GM19455 (cell line): Measurements from ENCODE around the gene GRID1.

Experiments
- ATAC-seq: cut with Tn5 transposase; IDR thresholded peaks from one replicate; pipeline ENCODE4 v1.9.1; 2021; ENCODE audit not compliant: unreplicated experiment

The GRID1 gene

GRCh38 chr10:85645926-85646711 lies 720.5 kb downstream of the GRID1 start:
- ATAC-seq: no peak

- no peak for ATAC-seq
Measured at GRCh38 chr10:85645053-85645452, 721.5 kb downstream of the GRID1 start.

DNA sequence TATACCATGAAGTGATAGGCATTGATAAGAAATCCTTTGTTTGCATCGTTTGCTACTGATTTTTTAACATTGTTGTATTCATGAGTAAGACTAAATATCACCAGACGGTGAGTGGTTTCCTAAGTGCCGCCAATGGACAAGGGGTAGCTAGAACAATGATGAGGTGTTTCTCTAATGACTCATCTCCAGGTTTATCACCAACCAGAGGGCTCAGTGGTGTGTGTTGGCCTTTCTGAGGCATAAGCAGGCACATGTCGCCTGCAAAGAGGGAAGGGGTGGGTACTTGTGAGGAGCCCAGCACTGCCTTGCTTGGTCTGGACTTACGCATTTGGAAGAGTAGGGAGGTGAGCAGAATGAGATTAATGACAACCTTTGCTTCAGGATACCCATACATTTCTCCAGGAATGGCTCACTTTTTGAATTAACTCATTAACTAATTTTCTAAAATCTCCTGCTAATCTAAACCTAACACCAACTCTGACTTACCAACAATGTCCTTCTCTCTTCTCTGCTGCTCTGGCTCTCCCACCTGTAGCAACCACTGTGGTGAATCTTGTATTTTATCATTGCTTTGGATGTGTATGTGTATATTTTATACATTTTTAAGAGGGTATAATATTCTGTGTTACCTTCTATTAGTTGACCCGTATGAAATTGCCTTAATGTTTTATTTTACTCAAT lies 722.6 kb downstream of the GRID1 start:
- ATAC-seq: no peak

DNA sequence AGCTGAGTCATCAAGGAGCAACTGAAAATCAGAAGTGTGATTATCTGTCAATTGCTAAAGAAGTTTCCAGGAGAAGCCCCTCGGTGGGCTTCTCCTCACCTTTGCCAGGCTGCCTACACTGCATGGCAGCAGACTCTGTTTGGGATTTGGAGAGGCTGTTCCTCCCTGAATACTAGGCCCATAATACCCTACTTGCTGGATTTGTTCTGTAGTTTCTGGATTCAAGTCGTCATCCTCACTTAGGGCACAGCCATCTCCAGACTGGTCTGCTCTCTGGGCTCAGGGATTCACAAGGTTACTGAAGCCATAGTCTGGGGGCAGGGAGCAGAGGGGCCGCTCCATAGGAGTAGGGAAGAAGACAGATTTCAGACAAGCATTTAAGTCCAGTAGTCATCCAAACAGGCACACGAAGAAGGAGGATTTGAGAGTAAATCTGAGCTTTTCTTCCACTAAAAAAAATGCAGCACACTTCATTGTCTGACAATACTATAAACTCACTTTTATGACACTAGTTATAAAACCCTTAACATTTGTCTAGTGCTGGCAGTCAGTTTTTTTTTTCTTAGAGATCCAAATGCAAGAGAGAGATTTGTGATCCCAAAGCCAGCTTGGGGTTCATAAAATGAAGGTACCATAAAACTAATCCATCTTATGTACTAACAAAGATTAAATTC lies 723.3 kb downstream of the GRID1 start:
- no peak for ATAC-seq

GRCh38 chr10:85642421-85643170 lies 724.0 kb downstream of the GRID1 start:
- ATAC-seq: no peak

- no peak for ATAC-seq
Measured at GRCh38 chr10:85642082-85642420, 724.5 kb downstream of the GRID1 start.

DNA sequence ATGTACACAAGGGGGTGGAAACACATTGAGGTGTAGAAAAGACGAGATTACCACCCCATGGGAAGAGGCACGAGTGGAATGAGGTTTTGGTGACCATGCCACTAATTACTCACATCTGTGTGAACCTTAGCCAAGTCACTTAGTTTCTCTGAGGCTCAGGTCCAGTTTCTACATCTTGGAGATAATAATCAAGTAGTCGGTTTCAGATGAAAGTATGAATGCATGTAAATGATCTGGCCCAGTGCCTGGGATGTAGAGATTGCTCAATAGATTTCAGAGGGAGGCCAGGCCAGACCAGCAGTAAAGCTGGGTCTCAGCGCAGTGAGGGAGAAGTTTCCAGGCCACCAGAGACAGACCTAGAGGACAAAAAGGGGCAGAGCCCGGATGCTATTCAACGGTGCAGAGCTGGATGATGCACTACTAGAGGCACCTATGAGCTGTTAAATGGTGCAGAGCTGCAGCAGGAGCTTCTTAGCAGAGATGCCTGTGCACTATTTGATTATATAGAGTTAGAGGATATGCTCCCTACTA lies 725.1 kb downstream of the GRID1 start:
- no peak for ATAC-seq

DNA sequence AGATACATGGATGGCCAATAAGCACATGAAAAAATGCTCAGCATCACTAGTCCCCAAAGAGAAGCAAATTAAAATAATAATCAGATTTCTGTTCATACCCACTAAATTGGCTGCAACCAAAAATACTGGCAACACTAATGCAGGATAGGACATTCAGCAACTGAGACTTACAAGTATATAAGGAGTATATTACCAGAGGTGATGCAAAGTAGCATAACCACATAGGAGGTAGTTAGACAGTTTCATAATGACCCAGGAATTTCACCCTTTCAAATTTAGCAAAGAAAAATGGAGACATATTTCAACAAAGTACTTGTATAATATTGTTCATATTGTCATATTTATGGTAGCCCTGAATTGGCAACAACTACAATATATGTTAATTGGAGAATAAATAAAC lies 727.8 kb downstream of the GRID1 start:
- no peak for ATAC-seq

GRCh38 chr10:85635650-85636049 lies 730.9 kb downstream of the GRID1 start:
- no peak for ATAC-seq

DNA sequence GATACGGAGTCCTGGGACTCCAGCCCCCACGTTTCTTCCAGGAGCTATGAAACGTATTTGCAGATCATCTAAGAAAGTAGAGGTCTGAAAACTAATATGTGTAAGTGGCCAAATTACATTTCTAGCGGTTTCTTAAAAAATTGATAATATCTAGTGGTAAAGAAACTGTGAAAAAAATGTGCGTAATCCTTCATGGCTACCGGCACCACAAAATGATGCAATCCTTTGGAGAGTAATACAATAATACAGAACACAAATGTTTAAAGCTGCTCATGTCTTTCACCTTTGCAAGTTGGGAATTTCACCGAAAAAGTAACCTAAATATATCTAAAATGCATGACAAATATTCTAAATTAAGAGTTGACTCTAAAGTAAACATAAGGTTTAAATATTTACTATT lies 742.1 kb downstream of the GRID1 start:
- ATAC-seq: no peak

- ATAC-seq: no peak
Measured at GRCh38 chr10:85623758-85624157, 742.8 kb downstream of the GRID1 start.

DNA sequence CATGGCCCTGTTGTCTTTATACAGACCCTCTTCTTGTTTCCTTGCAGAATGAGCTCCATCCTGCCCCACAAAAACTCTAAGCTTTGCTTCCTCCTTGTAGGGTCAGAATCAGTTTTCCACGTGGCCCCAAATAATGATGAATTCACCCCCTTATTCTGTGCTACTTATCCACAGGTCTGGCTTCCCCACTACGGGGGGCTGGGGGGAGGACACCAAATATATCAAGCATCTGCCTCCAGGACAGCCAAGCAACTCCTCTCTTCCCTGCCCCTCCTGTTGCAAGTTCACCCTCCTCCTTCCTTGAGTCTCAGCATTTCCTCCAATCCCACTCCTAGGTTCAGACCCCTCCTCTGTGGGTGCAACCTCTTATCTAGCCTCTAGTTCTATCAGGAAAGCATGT lies 743.3 kb downstream of the GRID1 start:
- no peak for ATAC-seq

DNA sequence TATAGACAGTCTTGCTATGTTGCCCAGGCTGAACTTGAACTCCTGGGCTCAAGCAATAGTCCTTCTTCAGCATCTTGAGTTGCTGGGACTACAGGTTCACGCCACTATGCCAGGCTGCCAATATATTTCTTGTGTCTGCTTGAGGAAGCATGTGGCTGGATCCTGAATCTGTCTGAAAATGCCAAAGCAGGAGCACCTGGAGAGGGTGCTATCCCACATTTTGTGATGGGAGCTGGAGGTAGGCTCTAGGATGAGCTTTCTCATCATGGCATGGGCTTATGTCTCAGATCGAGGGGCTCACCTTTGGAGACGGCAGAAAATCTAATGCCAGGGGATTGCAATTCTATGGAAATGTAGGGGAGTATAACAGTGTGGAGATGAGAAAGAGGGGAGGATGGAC lies 744.2 kb downstream of the GRID1 start:
- ATAC-seq: no peak

DNA sequence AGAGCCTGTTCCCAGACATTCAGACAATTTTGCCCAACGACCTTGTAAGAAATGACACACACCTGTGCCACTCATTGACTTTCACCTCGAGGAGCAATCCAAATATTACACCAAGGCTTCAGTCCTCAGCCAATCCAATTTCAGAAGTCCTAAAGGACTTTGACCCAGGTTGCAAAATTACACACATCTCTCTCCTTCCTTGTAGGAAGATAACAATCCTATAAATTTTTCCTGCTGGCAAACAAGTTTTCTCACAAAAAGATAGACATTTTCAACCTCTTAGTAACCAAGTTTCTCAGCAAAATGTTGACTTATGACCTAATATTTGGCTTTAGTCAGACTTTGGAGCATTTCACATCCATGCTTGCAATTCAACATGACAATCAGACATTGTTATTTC lies 745.0 kb downstream of the GRID1 start:
- ATAC-seq: no peak

- ATAC-seq: no peak
Measured at GRCh38 chr10:85620807-85621206, 745.8 kb downstream of the GRID1 start.

DNA sequence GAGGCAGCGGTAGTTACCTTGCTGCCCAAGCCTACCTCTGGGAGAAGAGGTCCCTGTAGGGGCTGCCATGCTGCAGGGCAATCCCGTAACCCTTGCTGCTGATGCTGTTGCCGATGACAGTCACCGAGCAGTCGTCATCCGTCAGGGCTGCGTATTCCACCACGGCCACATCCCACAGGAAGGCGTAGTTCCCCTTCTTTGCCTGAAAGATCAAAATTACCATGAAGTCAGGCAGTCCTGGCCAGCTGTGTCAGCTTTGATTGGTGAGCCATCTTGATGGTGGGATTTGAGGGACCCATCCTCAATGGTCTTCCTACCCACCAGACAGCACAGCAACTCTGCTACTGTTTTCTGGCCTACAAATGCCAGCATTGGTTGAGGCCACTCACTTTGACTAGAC lies 746.8 kb downstream of the GRID1 start:
- no peak for ATAC-seq

DNA sequence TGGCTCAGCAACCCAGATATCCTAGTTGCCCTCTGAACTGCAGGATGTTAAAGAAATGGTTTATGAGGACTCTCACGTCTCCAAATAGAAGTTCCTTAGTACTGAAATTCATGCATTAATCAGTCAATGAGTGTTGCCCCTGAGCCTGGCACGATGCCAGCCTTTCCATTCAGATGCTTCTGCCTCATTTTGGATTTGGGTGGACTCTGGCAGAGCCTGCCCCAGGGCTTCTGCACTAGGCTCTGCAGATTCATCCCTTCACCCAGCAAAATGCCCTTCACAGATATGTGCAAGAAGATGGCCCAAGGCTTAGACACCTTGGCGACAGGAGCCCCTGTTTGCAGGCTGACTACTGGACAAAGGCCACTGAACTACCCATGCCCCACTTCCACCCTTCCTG lies 747.8 kb downstream of the GRID1 start:
- ATAC-seq: no peak

GRCh38 chr10:85617751-85618546 lies 748.6 kb downstream of the GRID1 start:
- ATAC-seq: no peak

DNA sequence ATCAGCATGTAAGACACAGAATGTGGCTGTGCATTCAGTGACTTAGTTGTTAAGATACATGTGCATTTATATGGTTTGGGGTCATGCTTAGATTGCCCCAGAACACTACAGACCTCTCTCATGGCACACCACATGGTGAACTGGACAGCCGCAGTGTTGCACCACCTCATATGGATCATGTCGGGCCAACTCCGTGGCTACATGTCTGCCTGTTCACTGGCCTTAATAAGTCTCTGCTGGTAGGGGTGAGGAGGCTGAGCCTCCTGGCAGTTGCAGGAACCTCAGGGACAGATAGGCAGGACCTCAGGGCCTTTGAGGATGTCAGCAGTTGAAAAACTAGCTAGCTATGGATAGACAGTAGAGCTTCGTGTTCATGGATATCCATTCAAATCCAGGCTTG lies 751.0 kb downstream of the GRID1 start:
- ATAC-seq: no peak

GRCh38 chr10:85614981-85615380 lies 751.6 kb downstream of the GRID1 start:
- ATAC-seq: no peak
